ENCODE data around the gene SYNPR. TPM values are rescaled to one million over a fixed set of nuclear protein-coding genes. Genes with fewer than 3 reads are reported as not detected.

SYNPR gene
- total RNA-seq, 2 experiments from 2014 or later = not detected

DNA sequence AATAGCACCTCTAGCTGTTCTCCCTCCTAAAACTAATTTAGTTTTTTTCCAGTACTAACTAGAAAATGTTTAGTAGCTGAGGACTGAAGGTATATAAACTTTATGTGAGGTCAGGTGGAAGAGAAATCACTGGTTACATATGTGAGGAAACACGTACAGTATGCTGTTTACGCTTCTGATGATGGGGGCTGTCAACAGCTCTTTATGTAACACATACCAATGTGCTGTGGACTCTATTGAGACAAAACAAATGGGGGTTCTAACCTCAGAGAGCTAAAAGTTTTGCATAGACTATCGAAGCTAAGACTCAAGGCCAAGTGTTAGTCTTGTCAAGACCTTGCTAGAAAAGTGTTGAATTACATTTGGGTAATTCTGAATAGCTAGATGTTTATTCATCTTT, 107.5 kb downstream of the SYNPR start:
- Histone ChIP-seq H3K36me3 (ENCODE audit: insufficient read depth, low read length) (no peaks in the 10 kb centered on the region), H3K9me3 (ENCODE audit: control insufficient read depth in 1 of 2, insufficient read depth in 1 of 2, low read length in 2 of 2) (peaks cover 0 to 7% of the 10 kb centered on the region in 2 experiments), H3K4me1 (ENCODE audit: insufficient read depth, low read length) (no peaks in the 10 kb centered on the region), H3K27ac (ENCODE audit: low read depth in 1 of 2, low read length in 2 of 2) (no peak overlapping the region), H3K4me3 (ENCODE audit: low read length) (no peak overlapping the region), H3K27me3 (ENCODE audit: control insufficient read depth in 1 of 2, insufficient read depth in 2 of 2, low read length in 2 of 2) (no peaks in the 10 kb centered on the region)
- H3K9me3 Mint-ChIP-seq = no peaks in the 10 kb centered on the region
- H3K27me3 Mint-ChIP-seq = peaks cover under 1% of the 10 kb centered on the region
- no peak for ATAC-seq (ENCODE audit: poor library complexity)
- intact Hi-C loops (cut with DNase I, micrococcal nuclease) = no loop called here
- H3K4me3 Mint-ChIP-seq = no peak overlapping the region
- POLR2A ChIA-PET = no interaction called here
- no peaks in the 10 kb centered on the region for H3K4me1 Mint-ChIP-seq (ENCODE audit: low read depth)
- DNase-seq = no peak
- H3K27ac Mint-ChIP-seq = no peak overlapping the region
- TF ChIP-seq, protein P1, sequence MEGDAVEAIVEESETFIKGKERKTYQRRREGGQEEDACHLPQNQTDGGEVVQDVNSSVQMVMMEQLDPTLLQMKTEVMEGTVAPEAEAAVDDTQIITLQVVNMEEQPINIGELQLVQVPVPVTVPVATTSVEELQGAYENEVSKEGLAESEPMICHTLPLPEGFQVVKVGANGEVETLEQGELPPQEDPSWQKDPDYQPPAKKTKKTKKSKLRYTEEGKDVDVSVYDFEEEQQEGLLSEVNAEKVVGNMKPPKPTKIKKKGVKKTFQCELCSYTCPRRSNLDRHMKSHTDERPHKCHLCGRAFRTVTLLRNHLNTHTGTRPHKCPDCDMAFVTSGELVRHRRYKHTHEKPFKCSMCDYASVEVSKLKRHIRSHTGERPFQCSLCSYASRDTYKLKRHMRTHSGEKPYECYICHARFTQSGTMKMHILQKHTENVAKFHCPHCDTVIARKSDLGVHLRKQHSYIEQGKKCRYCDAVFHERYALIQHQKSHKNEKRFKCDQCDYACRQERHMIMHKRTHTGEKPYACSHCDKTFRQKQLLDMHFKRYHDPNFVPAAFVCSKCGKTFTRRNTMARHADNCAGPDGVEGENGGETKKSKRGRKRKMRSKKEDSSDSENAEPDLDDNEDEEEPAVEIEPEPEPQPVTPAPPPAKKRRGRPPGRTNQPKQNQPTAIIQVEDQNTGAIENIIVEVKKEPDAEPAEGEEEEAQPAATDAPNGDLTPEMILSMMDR (IDR thresholded peaks at IDR 0.05) = no peak
- no peaks in the 10 kb centered on the region for H3K36me3 Mint-ChIP-seq (ENCODE audit: low read depth)
- CTCF ChIA-PET = no interaction called here

GRCh38 chr3:63386568-63386967, 108.5 kb downstream of the SYNPR start:
- H3K4me3 Mint-ChIP-seq = no peak overlapping the region
- H3K4me1 ChIP-seq (ENCODE audit: insufficient read depth, low read length) = no peaks in the 10 kb centered on the region
- no peaks in the 10 kb centered on the region for H3K27me3 ChIP-seq (ENCODE audit: control insufficient read depth in 1 of 2, insufficient read depth in 2 of 2, low read length in 2 of 2)
- TF ChIP-seq, protein P1 (IDR thresholded peaks at IDR 0.05) = no peak
- H3K27me3 Mint-ChIP-seq = peaks cover 7% of the 10 kb centered on the region
- intact Hi-C loops (cut with DNase I, micrococcal nuclease) = no loop called here
- H3K36me3 Mint-ChIP-seq (ENCODE audit: low read depth) = no peaks in the 10 kb centered on the region
- POLR2A ChIA-PET = no interaction called here
- no peak overlapping the region for H3K27ac Mint-ChIP-seq
- CTCF ChIA-PET = no interaction called here
- no peaks in the 10 kb centered on the region for H3K36me3 ChIP-seq (ENCODE audit: insufficient read depth, low read length)
- no peak for ATAC-seq (ENCODE audit: poor library complexity)
- no peaks in the 10 kb centered on the region for H3K9me3 Mint-ChIP-seq
- H3K27ac ChIP-seq (ENCODE audit: low read depth in 1 of 2, low read length in 2 of 2) = no peak overlapping the region
- no peak overlapping the region for H3K4me3 ChIP-seq (ENCODE audit: low read length)
- peaks cover 0 to 7% of the 10 kb centered on the region in 2 experiments for H3K9me3 ChIP-seq (ENCODE audit: control insufficient read depth in 1 of 2, insufficient read depth in 1 of 2, low read length in 2 of 2)
- no peak for DNase-seq
- H3K4me1 Mint-ChIP-seq (ENCODE audit: low read depth) = no peaks in the 10 kb centered on the region

DNA sequence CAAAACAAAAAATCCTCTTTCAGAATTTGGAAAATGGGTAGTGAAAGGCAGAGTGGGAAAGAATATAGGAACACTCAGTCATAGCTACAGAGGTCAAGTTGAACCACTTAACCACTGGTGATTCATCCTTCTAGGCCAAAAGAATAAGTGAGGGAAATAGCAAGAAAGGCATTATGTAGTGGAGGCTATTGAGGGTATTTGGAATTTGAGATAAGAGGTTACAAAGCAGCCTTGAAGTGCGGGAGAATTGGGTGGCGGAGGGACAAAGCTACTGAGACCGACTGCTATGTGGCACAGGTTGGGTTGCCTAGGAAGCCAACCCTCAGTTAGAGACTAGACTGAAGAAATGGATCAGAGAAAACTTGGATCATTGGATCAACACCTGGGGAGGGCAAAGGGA, 109.5 kb downstream of the SYNPR start:
- Mint-ChIP-seq H3K9me3 (no peaks in the 10 kb centered on the region), H3K27me3 (peaks cover 7% of the 10 kb centered on the region), H3K4me3 (no peak overlapping the region), H3K4me1 (ENCODE audit: low read depth) (no peaks in the 10 kb centered on the region), H3K27ac (no peak overlapping the region), H3K36me3 (ENCODE audit: low read depth) (no peaks in the 10 kb centered on the region)
- no peaks in the 10 kb centered on the region for H3K27me3 ChIP-seq (ENCODE audit: control insufficient read depth in 1 of 2, insufficient read depth in 2 of 2, low read length in 2 of 2)
- ChIA-PET POLR2A (no interaction called here), CTCF (no interaction called here)
- ATAC-seq (ENCODE audit: poor library complexity) (no peak), DNase-seq (no peak)
- TF ChIP-seq, protein P1 (IDR thresholded peaks at IDR 0.05) = no peak
- no peak overlapping the region for H3K4me3 ChIP-seq (ENCODE audit: low read length)
- intact Hi-C loops (cut with DNase I, micrococcal nuclease) = no loop called here
- H3K27ac ChIP-seq (ENCODE audit: low read depth in 1 of 2, low read length in 2 of 2) = no peak overlapping the region
- H3K36me3 ChIP-seq (ENCODE audit: insufficient read depth, low read length) = no peaks in the 10 kb centered on the region
- H3K9me3 ChIP-seq (ENCODE audit: control insufficient read depth in 1 of 2, insufficient read depth in 1 of 2, low read length in 2 of 2) = peaks cover 0 to 7% of the 10 kb centered on the region in 2 experiments
- H3K4me1 ChIP-seq (ENCODE audit: insufficient read depth, low read length) = no peaks in the 10 kb centered on the region
